K562 (cell line): ENCODE results near the gene SLC2A8. TPM values are rescaled to one million over a fixed set of nuclear protein-coding genes. Genes with fewer than 3 reads are reported as not detected.

ENCODE experiments used
- ARHGAP35 ChIP-seq: fragments of 450-650 bp; IDR thresholded peaks from 2 replicates; pipeline ENCODE4 v1.6.1; 2018; ENCODE audit not compliant: partially characterized antibody
- ATF2 ChIP-seq: sonication (generic); formaldehyde crosslinking; IDR thresholded peaks from 2 replicates; pipeline ENCODE4 v1.8.1; 2022; ENCODE audit warnings: missing genetic modification reagents
- CBFA2T3 ChIP-seq: fragments of 450-650 bp; IDR thresholded peaks from 2 replicates; pipeline ENCODE4 v1.6.1; 2017
- CCNT2 ChIP-seq: IDR thresholded peaks from 2 replicates; pipeline ENCODE4 v1.6.1; 2011; ENCODE audit warnings: borderline replicate concordance, low read depth, mild to moderate bottlenecking, moderate library complexity, mixed read lengths, low read length; ENCODE audit not compliant: insufficient read length; ENCODE audit errors: extremely low read depth
- E2F3 ChIP-seq: fragments of 250-450 bp; sonication (Bioruptor Pico); IDR thresholded peaks from 2 replicates; pipeline ENCODE4 v1.4.0; 2020; ENCODE audit warnings: mild to moderate bottlenecking
- EHMT2 ChIP-seq: fragments of 450-650 bp; IDR thresholded peaks from 2 replicates; pipeline ENCODE4 v1.6.1; 2018; ENCODE audit warnings: antibody characterized with exemption
- ETV6 ChIP-seq, 3 experiments: fragments of 150-350 bp in 1 of 3; sonication (generic) in 1 of 3; formaldehyde crosslinking in 1 of 3; IDR thresholded peaks; 2 replicates each; pipeline versions ENCODE4 v1.6.1 to v1.8.0; 2014 to 2022; ENCODE audit warnings: borderline replicate concordance in 2 of 3, low read depth in 2 of 3, antibody characterized with exemption in 1 of 3, low read length in 1 of 3, mild to moderate bottlenecking in 1 of 3, missing genetic modification reagents in 1 of 3
- HDAC2 ChIP-seq: fragments of 450-650 bp; IDR thresholded peaks from 2 replicates; pipeline ENCODE4 v1.6.1; 2016; ENCODE audit warnings: mild to moderate bottlenecking
- HMGXB4 ChIP-seq: sonication (generic); formaldehyde crosslinking; IDR thresholded peaks from 2 replicates; pipeline ENCODE4 v1.8.1; 2023; ENCODE audit warnings: mild to moderate bottlenecking, missing genetic modification reagents
- HNRNPLL ChIP-seq: fragments of 200-400 bp; formaldehyde crosslinking; IDR thresholded peaks from 2 replicates; pipeline ENCODE4 v1.6.1; 2017; ENCODE audit warnings: low read length, low read depth, mild to moderate bottlenecking; ENCODE audit not compliant: poor library complexity, severe bottlenecking
- MAFF ChIP-seq: IDR thresholded peaks from 2 replicates; pipeline ENCODE4 v1.6.1; 2012; ENCODE audit warnings: low read length, improper control_type of control experiment
- MBD1 ChIP-seq: fragments of 250-450 bp; sonication (Bioruptor Pico); IDR thresholded peaks from 2 replicates; pipeline ENCODE4 v1.8.0; 2022; ENCODE audit warnings: inconsistent platforms
- MTF1 ChIP-seq: fragments of 250-450 bp; sonication (Bioruptor Pico); IDR thresholded peaks from 2 replicates; pipeline ENCODE4 v1.9.0; 2021; ENCODE audit warnings: moderate library complexity, mild to moderate bottlenecking, inconsistent platforms, borderline replicate concordance
- NKRF ChIP-seq: fragments of 450-650 bp; IDR thresholded peaks from 2 replicates; pipeline ENCODE4 v1.6.1; 2016; ENCODE audit warnings: borderline replicate concordance
- SMAD4 ChIP-seq: fragments of 250-450 bp; sonication (Bioruptor Pico); conservative IDR thresholded peaks from 2 replicates; pipeline ENCODE4 v1.8.0; 2021; ENCODE audit warnings: inconsistent platforms, mild to moderate bottlenecking, moderate library complexity
- STAG1 ChIP-seq: sonication (generic); formaldehyde crosslinking; IDR thresholded peaks from 2 replicates; pipeline ENCODE4 v1.5.0; 2020; ENCODE audit warnings: missing genetic modification reagents, borderline replicate concordance
- TCF7 ChIP-seq: sonication (generic); IDR thresholded peaks from 2 replicates; pipeline ENCODE4 v1.6.1; 2016; ENCODE audit warnings: antibody characterized with exemption, borderline replicate concordance
- ZBED1 ChIP-seq: IDR thresholded peaks from 2 replicates; pipeline ENCODE4 v1.6.1; 2014
- ZBTB43 ChIP-seq: sonication (generic); formaldehyde crosslinking; IDR thresholded peaks from 2 replicates; pipeline ENCODE4 v1.8.0; 2023; ENCODE audit warnings: mild to moderate bottlenecking, missing genetic modification reagents
- ZNF408 ChIP-seq: fragments of 250-450 bp; sonication (Bioruptor Pico); IDR thresholded peaks from 2 replicates; pipeline ENCODE4 v1.4.0; 2020; ENCODE audit warnings: low read depth, mild to moderate bottlenecking, moderate library complexity
- ZNF583 ChIP-seq: fragments of 250-450 bp; sonication (Bioruptor Pico); IDR thresholded peaks from 2 replicates; pipeline ENCODE4 v1.4.0; 2020
- polyA plus RNA-seq, 8 experiments: library from polyadenylated mRNA; depleted of rRNA in 4 of 8; stranded (reverse) in 5 of 8; unstranded in 3 of 8; fragments of >200 nt; fragmentation: Nextera tagmentation in 2 of 8; fragmentation: Illumina TruSeq in 1 of 8; extraction: Ambion mirVana in 2 of 8; extraction: Trizol in 1 of 8; gene quantifications; 2 replicates each; pipeline versions ENCODE4 v1.2.1 to v1.2.3, GENCODE V29; 2011 to 2014; ENCODE audit warnings: inconsistent platforms in 1 of 8, missing spikeins in 1 of 8
- total RNA-seq, 7 experiments: library from RNA; depleted of rRNA in 6 of 7; stranded (reverse); fragments of >200 nt in 6 of 7; fragmentation: Illumina TruSeq in 2 of 7; extraction: Trizol in 2 of 7; gene quantifications; 2 replicates each; pipeline versions ENCODE4 v1.2.1 to v1.2.3, GENCODE V29; 2011 to 2021; ENCODE audit warnings: low replicate concordance in 1 of 7

Gene SLC2A8
- total and polyA plus RNA-seq, 9 of the 15 experiments (the other 6 are each of a cell fraction or from before 2014, with no cell fraction given): 0.13 to 12.9 (median 5.2) TPM

- no peak for TF ChIP-seq ETV6 (IDR thresholded peaks at IDR 0.05; ENCODE audit: borderline replicate concordance in 1 of 2, low read depth in 2 of 2, low read length in 1 of 2)
- TF ChIP-seq ETV6 (CRISPR knock-in tag; IDR thresholded peaks at IDR 0.05; ENCODE audit: borderline replicate concordance): no peak
- no peak for TF ChIP-seq CCNT2
- TF ChIP-seq STAG1: no peak
- TF ChIP-seq HNRNPLL: no peak
- TF ChIP-seq HMGXB4 (CRISPR knock-in tag): no peak
- peak; percentile 88; the same call in 1 of the 2 replicates for TF ChIP-seq NKRF
- TF ChIP-seq ZNF408 (CRISPR knock-in tag): no peak
- TF ChIP-seq ZBTB43 (CRISPR knock-in tag): no peak
- 0 out of 2 replicates have a peak, but pooled peaks have one; percentile 32 for TF ChIP-seq E2F3 (CRISPR knock-in tag)
- no peak for TF ChIP-seq MAFF
- TF ChIP-seq ARHGAP35: no peak
- no peak for TF ChIP-seq CBFA2T3
- no peak for TF ChIP-seq EHMT2
- peak; percentile 74; the same call in 1 of the 2 replicates for TF ChIP-seq HDAC2
- TF ChIP-seq ATF2 (CRISPR knock-in tag): no peak
- TF ChIP-seq MBD1: no peak
- no peak for TF ChIP-seq ZNF583
- TF ChIP-seq ZBED1: no peak
- no peak for TF ChIP-seq MTF1 (CRISPR knock-in tag)
- peak; percentile 39; the same call in 1 of the 2 replicates for TF ChIP-seq SMAD4 (CRISPR knock-in tag)
- no peak for TF ChIP-seq TCF7
These were observed 639 bp upstream of the SLC2A8 start (continued) for GRCh38 chr9:127396253-127396807.
